WTC11 (cell line): ENCODE measurements around the gene CDK6.

ENCODE experiments used
- CTCF ChIP-seq: fragments of 200-600 bp; IDR thresholded peaks from 2 replicates; pipeline ENCODE4 v1.8.0; 2022; ENCODE audit warnings: antibody characterized with exemption
- E2F5 ChIP-seq: sonication (generic); formaldehyde crosslinking; IDR thresholded peaks from 2 replicates; pipeline ENCODE4 v1.8.1; 2022; ENCODE audit warnings: mild to moderate bottlenecking, moderate library complexity, missing genetic modification reagents
- ELF4 ChIP-seq: sonication (generic); formaldehyde crosslinking; IDR thresholded peaks from 2 replicates; pipeline ENCODE4 v1.8.1; 2022; ENCODE audit warnings: low read depth, mild to moderate bottlenecking, moderate library complexity, missing genetic modification reagents
- ERG ChIP-seq: fragments of 250-450 bp; sonication (Bioruptor Pico); IDR thresholded peaks from 2 replicates; pipeline ENCODE4 v1.8.0; 2021; ENCODE audit warnings: mild to moderate bottlenecking
- FOXP1 ChIP-seq: sonication (generic); formaldehyde crosslinking; IDR thresholded peaks from 2 replicates; pipeline ENCODE4 v1.8.0; 2022; ENCODE audit warnings: missing genetic modification reagents, mild to moderate bottlenecking, moderate library complexity, borderline replicate concordance
- IRF2 ChIP-seq: sonication (generic); formaldehyde crosslinking; IDR thresholded peaks from 2 replicates; pipeline ENCODE4 v1.8.0; 2022; ENCODE audit warnings: low read depth, missing genetic modification reagents, borderline replicate concordance
- KAT7 ChIP-seq: sonication (generic); formaldehyde crosslinking; IDR thresholded peaks from 2 replicates; pipeline ENCODE4 v1.8.1; 2023; ENCODE audit warnings: missing genetic modification reagents, mild to moderate bottlenecking, borderline replicate concordance
- MLX ChIP-seq: sonication (generic); formaldehyde crosslinking; IDR thresholded peaks from 2 replicates; pipeline ENCODE4 v1.8.1; 2023; ENCODE audit warnings: mild to moderate bottlenecking, missing genetic modification reagents, moderate library complexity
- NR2C2 ChIP-seq: sonication (generic); formaldehyde crosslinking; IDR thresholded peaks from 2 replicates; pipeline ENCODE4 v1.8.0; 2022; ENCODE audit warnings: mild to moderate bottlenecking, missing genetic modification reagents
- OVOL2 ChIP-seq: fragments of 250-450 bp; sonication (Bioruptor Pico); IDR thresholded peaks from 2 replicates; pipeline ENCODE4 v1.9.0; 2021; ENCODE audit warnings: mild to moderate bottlenecking, borderline replicate concordance
- USF1 ChIP-seq: sonication (generic); formaldehyde crosslinking; IDR thresholded peaks from 2 replicates; pipeline ENCODE4 v1.8.0; 2022; ENCODE audit warnings: mild to moderate bottlenecking, missing genetic modification reagents
- ZSCAN18 ChIP-seq: fragments of 250-450 bp; sonication (Bioruptor Pico); IDR thresholded peaks from 2 replicates; pipeline ENCODE4 v2.1.2; 2022; ENCODE audit warnings: mild to moderate bottlenecking, moderate library complexity

- TF ChIP-seq ZSCAN18 (CRISPR knock-in tag): no peak
- no peak for TF ChIP-seq ELF4 (CRISPR knock-in tag)
- no peak for TF ChIP-seq CTCF
- no peak for TF ChIP-seq USF1 (CRISPR knock-in tag)
- TF ChIP-seq IRF2: no peak
- no peak for TF ChIP-seq E2F5 (CRISPR knock-in tag)
- TF ChIP-seq KAT7 (CRISPR knock-in tag): no peak
- TF ChIP-seq MLX (CRISPR knock-in tag): no peak
- no peak for TF ChIP-seq ERG
- no peak for TF ChIP-seq NR2C2 (CRISPR knock-in tag)
- TF ChIP-seq OVOL2 (CRISPR knock-in tag): no peak
- no peak for TF ChIP-seq FOXP1
Observed at GRCh38 chr7:92634205-92634604, 202.2 kb downstream of the CDK6 start.
